Spleen (tissue), 7 donors: ENCODE results near the gene GJB5.

Source experiments
- POLR2A ChIP-seq, 3 donors: fragments of 450-650 bp; IDR thresholded peaks; one replicate each; pipeline ENCODE4 v1.5.1; 2017; ENCODE audit warnings: antibody characterized with exemption in 3 of 3, mild to moderate bottlenecking in 1 of 3
- TF ChIP-seq, protein P1 (sequence below), 11 experiments: fragments of 200-600 bp in 7 of 11; fragments of 450-650 bp in 4 of 11; sonication (generic) in 4 of 11; IDR thresholded peaks in 8 of 11; conservative IDR thresholded peaks in 3 of 11; 1 replicate in 7 of 11; 2 replicates in 4 of 11; pipeline versions ENCODE4 v1.4.0 to v1.8.0; 2016 to 2021; ENCODE audit warnings: antibody characterized with exemption in 11 of 11, inconsistent platforms in 4 of 11, mild to moderate bottlenecking in 1 of 11
- donor health status: DM: no; HTN: no; CAD: no; lungs with moderate emphysema.
- donor health status: DM: no; HTN: no; CAD: no.
- donor health status: DM: no; HTN: no; CAD: no.

DNA sequence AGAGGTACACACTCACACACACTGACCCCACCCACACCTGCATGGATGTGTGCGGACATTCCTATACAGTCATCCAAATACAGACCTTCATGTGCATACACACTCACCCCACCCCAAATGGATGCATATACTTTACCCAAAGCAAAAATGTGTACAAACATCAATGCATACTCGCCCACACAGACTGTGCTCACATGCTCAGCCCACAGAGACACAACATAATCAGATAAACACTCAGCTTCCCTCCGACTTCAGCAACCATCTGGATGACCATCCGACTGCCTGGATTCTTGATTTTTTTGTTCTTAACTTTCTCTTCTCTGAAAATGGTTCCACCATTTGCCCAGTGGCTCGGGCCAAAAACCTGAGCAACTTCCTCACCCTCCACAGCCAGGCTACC lies 24.4 kb upstream of the GJB5 start:
- TF ChIP-seq, protein P1, sequence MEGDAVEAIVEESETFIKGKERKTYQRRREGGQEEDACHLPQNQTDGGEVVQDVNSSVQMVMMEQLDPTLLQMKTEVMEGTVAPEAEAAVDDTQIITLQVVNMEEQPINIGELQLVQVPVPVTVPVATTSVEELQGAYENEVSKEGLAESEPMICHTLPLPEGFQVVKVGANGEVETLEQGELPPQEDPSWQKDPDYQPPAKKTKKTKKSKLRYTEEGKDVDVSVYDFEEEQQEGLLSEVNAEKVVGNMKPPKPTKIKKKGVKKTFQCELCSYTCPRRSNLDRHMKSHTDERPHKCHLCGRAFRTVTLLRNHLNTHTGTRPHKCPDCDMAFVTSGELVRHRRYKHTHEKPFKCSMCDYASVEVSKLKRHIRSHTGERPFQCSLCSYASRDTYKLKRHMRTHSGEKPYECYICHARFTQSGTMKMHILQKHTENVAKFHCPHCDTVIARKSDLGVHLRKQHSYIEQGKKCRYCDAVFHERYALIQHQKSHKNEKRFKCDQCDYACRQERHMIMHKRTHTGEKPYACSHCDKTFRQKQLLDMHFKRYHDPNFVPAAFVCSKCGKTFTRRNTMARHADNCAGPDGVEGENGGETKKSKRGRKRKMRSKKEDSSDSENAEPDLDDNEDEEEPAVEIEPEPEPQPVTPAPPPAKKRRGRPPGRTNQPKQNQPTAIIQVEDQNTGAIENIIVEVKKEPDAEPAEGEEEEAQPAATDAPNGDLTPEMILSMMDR (IDR thresholded peaks at IDR 0.05 in 8 of 11, conservative IDR thresholded peaks at IDR 0.05 in 3 of 11), result no peak
- TF ChIP-seq POLR2A (IDR thresholded peaks at IDR 0.05), result no peak
